Measurements from ENCODE around the gene LEP.

The LEP gene

DNA sequence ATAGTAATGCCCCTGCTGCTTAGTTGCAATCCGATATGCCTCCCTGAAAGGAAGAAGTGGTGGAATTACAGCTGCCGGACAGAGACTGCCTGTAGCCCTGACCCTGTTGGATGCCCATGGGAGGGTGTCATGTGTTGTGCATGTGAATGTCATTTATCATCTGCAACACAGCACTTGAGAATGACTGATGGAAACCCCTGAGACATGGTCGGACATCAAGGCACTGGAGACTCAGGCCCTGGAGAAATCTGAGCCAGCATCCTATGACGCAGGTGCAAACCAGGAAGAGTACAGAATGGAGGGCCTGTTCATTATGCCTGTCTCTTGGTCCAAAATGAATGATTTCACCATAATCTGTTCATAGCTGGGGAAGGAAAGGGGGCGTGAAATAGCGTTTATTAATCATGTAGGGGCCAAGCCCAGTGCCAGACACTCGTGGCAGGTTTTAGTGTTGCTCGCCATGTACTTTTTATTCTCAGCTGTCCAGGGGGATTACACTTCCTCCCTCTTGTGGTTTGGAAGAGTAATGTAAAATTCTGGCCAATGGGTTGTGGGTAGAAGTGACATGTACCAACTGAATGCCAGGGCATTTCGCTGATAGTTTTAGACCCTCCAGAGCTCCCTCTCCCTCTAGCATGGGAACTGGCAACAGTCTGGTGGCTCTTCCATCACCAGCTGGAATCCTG lies 23.0 kb upstream of the LEP start:
- no peak overlapping the region for H3K4me3 ChIP-seq (replicated peaks; ENCODE audit: low read depth, low read length)
- no peak for DNase-seq (ENCODE audit: low read depth)
- TF ChIP-seq, protein P1, sequence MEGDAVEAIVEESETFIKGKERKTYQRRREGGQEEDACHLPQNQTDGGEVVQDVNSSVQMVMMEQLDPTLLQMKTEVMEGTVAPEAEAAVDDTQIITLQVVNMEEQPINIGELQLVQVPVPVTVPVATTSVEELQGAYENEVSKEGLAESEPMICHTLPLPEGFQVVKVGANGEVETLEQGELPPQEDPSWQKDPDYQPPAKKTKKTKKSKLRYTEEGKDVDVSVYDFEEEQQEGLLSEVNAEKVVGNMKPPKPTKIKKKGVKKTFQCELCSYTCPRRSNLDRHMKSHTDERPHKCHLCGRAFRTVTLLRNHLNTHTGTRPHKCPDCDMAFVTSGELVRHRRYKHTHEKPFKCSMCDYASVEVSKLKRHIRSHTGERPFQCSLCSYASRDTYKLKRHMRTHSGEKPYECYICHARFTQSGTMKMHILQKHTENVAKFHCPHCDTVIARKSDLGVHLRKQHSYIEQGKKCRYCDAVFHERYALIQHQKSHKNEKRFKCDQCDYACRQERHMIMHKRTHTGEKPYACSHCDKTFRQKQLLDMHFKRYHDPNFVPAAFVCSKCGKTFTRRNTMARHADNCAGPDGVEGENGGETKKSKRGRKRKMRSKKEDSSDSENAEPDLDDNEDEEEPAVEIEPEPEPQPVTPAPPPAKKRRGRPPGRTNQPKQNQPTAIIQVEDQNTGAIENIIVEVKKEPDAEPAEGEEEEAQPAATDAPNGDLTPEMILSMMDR (IDR thresholded peaks at IDR 0.05; ENCODE audit: low read length, missing control alignments) = peak; percentile 21

DNA sequence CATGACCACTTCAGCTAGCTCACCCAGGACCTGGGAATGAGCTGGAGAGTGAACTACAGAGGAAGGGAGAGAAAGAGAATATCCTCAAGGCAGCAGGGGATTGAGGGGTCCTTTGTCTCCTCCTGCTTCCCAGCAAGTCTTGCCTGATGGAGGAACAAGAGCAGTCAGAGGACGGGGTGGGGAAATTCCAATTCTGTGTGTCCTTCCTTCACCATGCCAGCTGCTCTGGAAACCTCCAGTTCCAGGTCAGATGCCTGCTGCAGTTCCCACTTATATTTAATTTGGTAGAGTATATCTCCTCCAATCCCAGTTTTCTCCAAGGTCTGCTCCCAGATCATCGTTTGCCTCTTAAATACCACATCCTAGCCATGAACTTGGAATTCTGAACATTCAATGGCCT lies 21.4 kb upstream of the LEP start:
- TF ChIP-seq, protein P1 (IDR thresholded peaks at IDR 0.05; ENCODE audit: low read length, missing control alignments) = no peak
- H3K4me3 ChIP-seq (replicated peaks; ENCODE audit: low read depth, low read length) = no peak overlapping the region
- no peak for DNase-seq (ENCODE audit: low read depth)

DNA sequence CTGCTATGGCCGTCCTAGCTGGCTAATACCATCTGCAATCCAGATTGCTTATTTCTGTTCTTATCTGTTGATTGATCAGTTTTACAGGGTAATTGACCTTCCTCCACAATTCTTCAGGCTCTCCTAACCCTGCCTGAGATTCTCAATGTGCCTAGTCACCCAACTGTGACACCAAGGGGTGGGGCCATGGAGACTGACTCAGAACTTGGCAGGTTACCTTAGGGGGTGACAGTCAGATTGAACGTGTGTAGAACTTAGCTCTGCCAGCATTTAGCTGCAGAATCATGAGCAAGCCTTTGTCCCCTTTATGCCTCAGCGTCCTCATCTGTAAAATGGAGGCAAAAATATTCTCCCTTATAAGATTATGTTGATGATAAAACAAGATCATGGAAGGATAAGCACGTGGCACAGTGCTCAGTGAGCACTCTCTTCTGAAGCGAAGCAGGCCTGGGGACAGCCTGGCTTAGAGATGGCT lies 19.1 kb upstream of the LEP start:
- DNase-seq (ENCODE audit: low read depth) = no peak
- H3K4me3 ChIP-seq (replicated peaks; ENCODE audit: low read depth, low read length) = no peak overlapping the region
- TF ChIP-seq, protein P1 (IDR thresholded peaks at IDR 0.05; ENCODE audit: low read length, missing control alignments) = no peak

DNA sequence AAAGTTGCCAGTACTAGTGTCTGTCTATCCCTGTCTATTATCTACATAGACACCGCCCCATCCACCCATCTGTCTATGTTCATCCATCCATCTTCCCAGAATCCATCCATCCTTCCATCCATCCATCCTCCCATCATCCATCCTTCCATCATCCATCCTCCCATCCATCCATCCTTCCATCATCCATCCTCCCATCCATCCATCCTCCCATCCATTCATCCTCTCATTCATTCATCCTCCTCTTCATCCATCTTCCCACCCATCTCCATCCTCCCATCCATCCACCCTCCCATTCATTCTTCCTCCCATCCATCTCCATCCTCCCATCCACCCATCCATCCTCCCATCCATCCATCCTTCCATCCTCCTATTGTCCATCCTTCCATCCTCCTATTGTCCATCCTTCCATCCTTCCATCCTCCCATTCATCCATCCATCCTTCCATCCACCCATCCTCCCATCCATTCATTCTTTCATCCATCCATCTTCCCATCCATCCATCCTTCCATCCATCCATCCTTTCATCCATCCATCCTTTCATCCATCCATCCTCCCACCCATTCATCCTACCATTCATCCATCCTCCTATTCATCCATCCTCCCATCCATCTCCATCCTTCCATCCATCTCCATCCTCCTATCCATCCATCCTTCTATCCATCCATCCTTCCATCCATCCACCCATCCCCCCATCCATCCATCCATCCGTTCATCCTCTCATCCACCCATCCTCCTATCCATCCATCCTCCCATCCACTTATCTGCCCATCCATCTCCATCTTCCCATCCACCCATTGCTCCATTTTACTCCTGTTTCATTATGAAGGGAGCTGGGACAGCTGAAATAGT lies 14.7 kb upstream of the LEP start:
- TF ChIP-seq, protein P1 (IDR thresholded peaks at IDR 0.05; ENCODE audit: low read length, missing control alignments) = no peak
- no peak for DNase-seq (ENCODE audit: low read depth)
- no peak overlapping the region for H3K4me3 ChIP-seq (replicated peaks; ENCODE audit: low read depth, low read length)

DNA sequence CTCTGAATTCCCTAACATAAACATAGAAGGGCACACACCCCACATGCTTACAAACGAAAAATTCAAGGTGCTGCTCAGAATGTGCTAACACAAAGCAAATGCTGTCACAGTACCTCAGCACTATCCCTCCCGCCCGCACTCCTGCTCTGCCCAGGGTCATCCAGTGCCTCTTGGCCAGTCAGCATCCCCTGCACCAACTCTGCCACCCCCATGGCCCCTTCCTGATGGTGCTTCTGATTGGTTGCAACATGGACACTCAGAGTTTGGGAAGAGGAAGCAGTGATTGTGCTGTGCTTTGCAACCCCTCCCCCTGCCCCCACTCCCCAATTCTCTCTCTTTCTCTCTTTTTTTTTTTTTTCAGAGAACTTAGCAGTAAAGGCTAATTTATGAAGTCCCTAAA lies 13.8 kb upstream of the LEP start:
- H3K4me3 ChIP-seq (replicated peaks; ENCODE audit: low read depth, low read length) = no peak overlapping the region
- TF ChIP-seq, protein P1 (IDR thresholded peaks at IDR 0.05; ENCODE audit: low read length, missing control alignments) = no peak
- DNase-seq (ENCODE audit: low read depth) = no peak

DNA sequence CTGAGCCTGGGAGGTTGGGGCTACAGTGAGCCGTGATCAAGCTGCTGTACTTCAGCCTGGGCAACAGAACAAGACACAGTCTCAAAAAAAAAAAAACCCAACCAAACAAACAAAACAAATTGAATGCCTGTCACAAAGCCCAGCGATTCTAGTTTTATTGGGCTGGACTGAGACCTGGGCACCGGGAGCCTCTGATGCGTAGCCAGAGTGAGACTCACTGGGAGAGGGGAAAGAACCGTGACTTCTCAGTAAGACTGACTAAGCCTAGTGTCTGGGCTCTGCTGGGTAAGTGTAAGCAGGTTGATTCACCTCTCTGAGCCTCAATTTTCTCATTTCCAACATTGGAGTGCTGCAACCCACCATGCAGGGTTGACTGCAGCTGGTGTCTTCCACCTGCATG lies 10.1 kb upstream of the LEP start:
- no peak overlapping the region for H3K4me3 ChIP-seq (replicated peaks; ENCODE audit: low read depth, low read length)
- TF ChIP-seq, protein P1 (IDR thresholded peaks at IDR 0.05; ENCODE audit: low read length, missing control alignments) = no peak
- no peak for DNase-seq (ENCODE audit: low read depth)
